Measurements from ENCODE around the gene RBFA. TPM values are rescaled to one million over a fixed set of nuclear protein-coding genes. Genes with fewer than 3 reads are reported as not detected.

RBFA gene
- total and polyA plus RNA-seq, 10 of the 15 experiments (the other 5 are each of a cell fraction or from before 2014, with no cell fraction given): 7.2 to 56.0 (median 37.7) TPM

GRCh38 chr18:80034068-80034851 lies at the start of gene RBFA (continued):
- TF ChIP-seq REST (IDR thresholded peaks at IDR 0.05; ENCODE audit: low read depth, low read length): no peak
- no peak for TF ChIP-seq MYB (IDR thresholded peaks at IDR 0.05; ENCODE audit: borderline replicate concordance, low read depth, low read length)
- TF ChIP-seq DPF2 (IDR thresholded peaks at IDR 0.05): peak; percentile 83
- peak; percentile 88 for TF ChIP-seq KLF5 (IDR thresholded peaks at IDR 0.05; ENCODE audit: partially characterized antibody)
- no peak for TF ChIP-seq TCF7 (IDR thresholded peaks at IDR 0.05; ENCODE audit: borderline replicate concordance)
- no peak for TF ChIP-seq MEF2A (IDR thresholded peaks at IDR 0.05; ENCODE audit: insufficient read depth, low read depth, low read length)
- TF ChIP-seq EGR1 (IDR thresholded peaks at IDR 0.05; ENCODE audit: borderline replicate concordance in 1 of 2, low read depth in 2 of 2, low read length in 2 of 2): peak; percentile 12 to 63; a peak in 2 of 3 replicates
- TF ChIP-seq WRNIP1 (IDR thresholded peaks at IDR 0.05; ENCODE audit: borderline replicate concordance, low read depth, low read length): no peak
- TF ChIP-seq MTA3 (IDR thresholded peaks at IDR 0.05; ENCODE audit: borderline replicate concordance, low read length): no peak
- TF ChIP-seq ZBTB33 (IDR thresholded peaks at IDR 0.05): no peak
- no peak for TF ChIP-seq BCL3 (IDR thresholded peaks at IDR 0.05; ENCODE audit: borderline replicate concordance, insufficient read depth, low read depth, low read length, poor library complexity, severe bottlenecking)
- TF ChIP-seq ZBTB11 (CRISPR knock-in tag; IDR thresholded peaks at IDR 0.05): no peak
- TF ChIP-seq BCL11A (IDR thresholded peaks at IDR 0.05; ENCODE audit: low read depth, low read length): no peak
- TF ChIP-seq POLR2AphosphoS5 (IDR thresholded peaks at IDR 0.05; ENCODE audit: low read length): peak; percentile 46; the same call in 1 of the 2 replicates
- TF ChIP-seq ZNF217 (IDR thresholded peaks at IDR 0.05): 0 out of 2 replicates have a peak, but pooled peaks have one; percentile 34
- TF ChIP-seq MLLT1 (IDR thresholded peaks at IDR 0.05): no peak
- no peak for TF ChIP-seq SIX5 (IDR thresholded peaks at IDR 0.05; ENCODE audit: low read depth, low read length, severe bottlenecking)

All from GM12878 (cell line).